Endothelial cell of umbilical vein (primary cell): ENCODE data around the gene GSDME. TPM values are rescaled to one million over a fixed set of nuclear protein-coding genes. Genes with fewer than 3 reads are reported as not detected.

ENCODE experiments used
- BruUV-seq: library from RNA; stranded (reverse); fragments of 400-500 nt; replicated peaks from 2 replicates; lab custom pipeline; 2021; lab: Mats Ljungman, UMichigan
- CTCF ChIA-PET: fragments of 300-600, 350-600 bp; sonication (Branson Sonifier 250); formaldehyde crosslinking; loops from one replicate; lab custom pipeline; 2021; ENCODE audit warnings: antibody characterized with exemption, inconsistent platforms; lab: Charles Lee
- POLR2A ChIA-PET: fragments of 300-600, 350-600 bp; sonication (Branson Sonifier 250); formaldehyde crosslinking; loops from one replicate; lab custom pipeline; 2021; ENCODE audit warnings: antibody characterized with exemption, inconsistent platforms; lab: Charles Lee
- DNase-seq: peaks from one replicate; pipeline ENCODE4 v3.0.0-alpha.2; 2011; ENCODE audit warnings: low read depth, low spot score
- FAIRE-seq: peaks from 2 replicates; lab custom pipeline; 2011; peaks lifted over from hg19 to GRCh38; lab: Jason Lieb, UNC
- H2AFZ ChIP-seq: 2 replicates; pipeline ENCODE4 v1.6.0; 2012; ENCODE audit warnings: low read depth, low read length, control low read depth, inconsistent platforms
- H3K27ac ChIP-seq: 2 replicates; pipeline ENCODE4 v1.5.1; 2011; ENCODE audit warnings: low read depth, mild to moderate bottlenecking, control low read depth, low read length, moderate library complexity; ENCODE audit not compliant: insufficient read depth
- H3K27me3 ChIP-seq, 2 experiments: 2 replicates each; pipeline versions ENCODE4 v1.6.0 to v1.6.1; 2011; ENCODE audit warnings: low read length in 2 of 2, mixed read lengths in 1 of 2; ENCODE audit not compliant: control insufficient read depth in 2 of 2, insufficient read depth in 2 of 2
- H3K36me3 ChIP-seq, 2 experiments: 2 replicates in 1 of 2; 3 replicates in 1 of 2; pipeline ENCODE4 v1.5.1; 2011; ENCODE audit warnings: low read length in 2 of 2, mild to moderate bottlenecking in 1 of 2, moderate library complexity in 1 of 2; ENCODE audit not compliant: control insufficient read depth in 2 of 2, insufficient read depth in 2 of 2; ENCODE audit errors: extremely low read depth in 1 of 2
- H3K4me1 ChIP-seq: 3 replicates; pipeline ENCODE4 v1.5.1; 2011; ENCODE audit warnings: mild to moderate bottlenecking, low read length; ENCODE audit not compliant: control insufficient read depth, insufficient read depth; ENCODE audit errors: extremely low read depth
- H3K4me2 ChIP-seq: 2 replicates; pipeline ENCODE4 v1.6.1; 2011; ENCODE audit warnings: low read length, control low read depth, mixed read lengths; ENCODE audit not compliant: insufficient read depth
- H3K4me3 ChIP-seq, 3 experiments: fragments of 200-600 bp in 1 of 3; sonication (generic), shearing (Covaris generic) in 1 of 3; replicated peaks in 1 of 3; 2 replicates each; pipeline ENCODE4 v1.5.1; 2011 to 2016; ENCODE audit warnings: control low read depth in 3 of 3, low read length in 3 of 3, mild to moderate bottlenecking in 2 of 3, inconsistent platforms in 1 of 3, low read depth in 1 of 3, moderate library complexity in 1 of 3; ENCODE audit not compliant: insufficient read depth in 1 of 3
- H3K79me2 ChIP-seq: 2 replicates; pipeline ENCODE4 v1.6.0; 2012; ENCODE audit warnings: low read length, inconsistent platforms; ENCODE audit not compliant: control insufficient read depth, insufficient read depth
- H3K9ac ChIP-seq: replicated peaks from 2 replicates; pipeline ENCODE3; 2011; ENCODE audit warnings: low read length, control low read depth; ENCODE audit not compliant: insufficient read depth; ENCODE audit errors: extremely low read depth
- H3K9me1 ChIP-seq: replicated peaks from 3 replicates; pipeline ENCODE4 v1.6.0; 2011; ENCODE audit warnings: mild to moderate bottlenecking, low read length; ENCODE audit not compliant: control insufficient read depth, insufficient read depth; ENCODE audit errors: extremely low read depth
- H3K9me3 ChIP-seq: replicated peaks from 2 replicates; pipeline ENCODE4 v1.5.1; 2012; ENCODE audit warnings: low read length, inconsistent platforms; ENCODE audit not compliant: control insufficient read depth, insufficient read depth
- H4K20me1 ChIP-seq: replicated peaks from 2 replicates; pipeline ENCODE3; 2011; ENCODE audit warnings: mild to moderate bottlenecking, low read length; ENCODE audit not compliant: control insufficient read depth, insufficient read depth; ENCODE audit errors: extremely low read depth
- CTCF ChIP-seq, 2 donors: IDR thresholded peaks; 1 replicate in 1 of 2; 2 replicates in 1 of 2; pipeline ENCODE4 v1.5.1; 2011; ENCODE audit warnings: low read length in 2 of 2, mild to moderate bottlenecking in 2 of 2, moderate library complexity in 2 of 2, control low read depth in 1 of 2, inconsistent platforms in 1 of 2, low read depth in 1 of 2; ENCODE audit not compliant: insufficient read depth in 1 of 2; ENCODE audit errors: extremely low read depth in 1 of 2
- EZH2 ChIP-seq: IDR thresholded peaks from 2 replicates; pipeline ENCODE4 v1.6.1; 2012; ENCODE audit warnings: borderline replicate concordance, low read depth, mild to moderate bottlenecking, moderate library complexity, low read length, inconsistent platforms; ENCODE audit not compliant: severe bottlenecking
- FOS ChIP-seq: IDR thresholded peaks from 2 replicates; pipeline ENCODE4 v1.6.1; 2011; ENCODE audit warnings: mild to moderate bottlenecking, low read length, moderate library complexity, borderline replicate concordance; ENCODE audit not compliant: insufficient read depth
- GATA2 ChIP-seq: IDR thresholded peaks from 2 replicates; pipeline ENCODE4 v1.7.0; 2011; ENCODE audit warnings: low read depth, mild to moderate bottlenecking, moderate library complexity, mixed read lengths, low read length; ENCODE audit not compliant: insufficient read length, insufficient read depth
- JUN ChIP-seq: IDR thresholded peaks from 2 replicates; pipeline ENCODE4 v1.6.1; 2011; ENCODE audit warnings: borderline replicate concordance, low read depth; ENCODE audit not compliant: insufficient read length, insufficient read depth
- MAX ChIP-seq: IDR thresholded peaks from 2 replicates; pipeline ENCODE4 v1.6.1; 2011; ENCODE audit not compliant: insufficient read depth, insufficient read length
- MYC ChIP-seq: IDR thresholded peaks from one replicate; pipeline ENCODE4 v1.6.1; 2011; ENCODE audit warnings: mild to moderate bottlenecking, low read depth, low read length
- POLR2A ChIP-seq: IDR thresholded peaks from 2 replicates; pipeline ENCODE4 v1.6.1; 2012; ENCODE audit warnings: low read depth, mild to moderate bottlenecking, control low read depth, low read length
- POLR2AphosphoS5 ChIP-seq: IDR thresholded peaks from 2 replicates; pipeline ENCODE4 v1.6.1; 2012; ENCODE audit warnings: low read depth, mild to moderate bottlenecking, control low read depth, low read length, moderate library complexity; ENCODE audit not compliant: insufficient read depth
- dilution Hi-C: fragments of 300-500 bp; cut with MboI; formaldehyde crosslinking; loops from one replicate; pipeline ENCODE4 v1.15.0; 2019; ENCODE audit warnings: low sequenced_read_pairs; ENCODE audit not compliant: extremely low pct_ligation_motif_present
- intact Hi-C: fragments of 100-400 bp; cut with micrococcal nuclease; formaldehyde crosslinking; loops from one replicate; pipeline ENCODE4 v1.10.0; 2022
- polyA plus RNA-seq, 4 experiments: library from polyadenylated mRNA; depleted of rRNA in 3 of 4; stranded (reverse) in 3 of 4; unstranded in 1 of 4; fragments of >200 nt; gene quantifications; 2 replicates each; pipeline versions ENCODE4 v1.2.1 to v1.2.3, GENCODE V29; 2011 to 2012; ENCODE audit warnings: missing spikeins in 1 of 4
- total RNA-seq: library from RNA; stranded (reverse); gene quantifications from 2 replicates; pipeline ENCODE4 v1.2.3, GENCODE V29; 2021

Gene GSDME
- total and polyA plus RNA-seq, 2 donors (not counting 3 experiments of a cell fraction or from before 2014, with no cell fraction given): 21.1 to 23.4 TPM

GRCh38 chr7:24752073-24752800 is 5.0 kb downstream of the GSDME start:
- no peaks in the 10 kb centered on the region for H3K36me3 ChIP-seq
- POLR2A ChIA-PET: no interaction called here
- H3K9ac ChIP-seq: no peak overlapping the region
- FAIRE-seq: no peak
- H4K20me1 ChIP-seq: no peaks in the 10 kb centered on the region
- peaks cover 19% of the 10 kb centered on the region for H3K4me1 ChIP-seq
- DNase-seq: no peak
- no peak overlapping the region for H3K27ac ChIP-seq
- H3K9me3 ChIP-seq: no peaks in the 10 kb centered on the region
- TF ChIP-seq POLR2A (no peak), CTCF (IDR thresholded peaks at IDR 0.05; ENCODE audit: extremely low read depth in 1 of 2, insufficient read depth in 1 of 2, low read depth in 1 of 2, low read length in 2 of 2) (no peak), GATA2 (no peak), JUN (no peak), FOS (no peak), EZH2 (no peak), MYC (no peak), MAX (no peak), POLR2AphosphoS5 (no peak)
- no TSS peak for BruUV-seq
- H3K27me3 ChIP-seq: no peaks in the 10 kb centered on the region
- intact Hi-C loops: no loop called here
- no peaks in the 10 kb centered on the region for H3K79me2 ChIP-seq
- no peaks in the 10 kb centered on the region for H3K9me1 ChIP-seq
- H3K4me3 ChIP-seq: no peak overlapping the region
- no peak overlapping the region for H2AFZ ChIP-seq
- dilution Hi-C loops: no loop called here
- H3K4me2 ChIP-seq: no peak overlapping the region
- CTCF ChIA-PET: interaction anchor here (2.0 to 2.5 kb wide), 2 partner anchors 60 to 342 kb away, joined by 6 to 7 read pairs; no protein-coding TSS in a partner anchor
